IMR-90 (cell line): ENCODE measurements around the gene DOLPP1. TPM values are rescaled to one million over a fixed set of nuclear protein-coding genes. Genes with fewer than 3 reads are reported as not detected.

ENCODE experiments used
- ATAC-seq: fragments of 200-7000 bp; cut with Tn5 transposase; 2 replicates; pipeline ENCODE4 v1.9.1; 2020; ENCODE audit warnings: low read depth, mild to moderate bottlenecking, moderate library complexity
- BruUV-seq: library from RNA; stranded (reverse); fragments of 400-500 nt; replicated peaks from 2 replicates; lab custom pipeline; 2021; lab: Mats Ljungman, UMichigan
- CTCF ChIA-PET: fragments of 300-600 bp; formaldehyde crosslinking; extraction: SDS; loops from one replicate; lab custom pipeline; 2021; ENCODE audit warnings: antibody characterized with exemption; lab: Yijun Ruan, JAX
- POLR2A ChIA-PET: fragments of 300-600 bp; sonication (Branson Sonifier 250); formaldehyde crosslinking; loops from one replicate; lab custom pipeline; 2022; ENCODE audit warnings: antibody characterized with exemption; ENCODE audit not compliant: unreplicated experiment; lab: Charles Lee
- DNase-seq: peaks from one replicate; pipeline ENCODE4 v3.0.0; 2013
- H2AFZ ChIP-seq: replicated peaks from 2 replicates; pipeline ENCODE3; 2013; ENCODE audit warnings: low read length, mild to moderate bottlenecking; ENCODE audit not compliant: poor library complexity
- H2AK5ac ChIP-seq: 2 replicates; pipeline ENCODE4 v1.6.1; 2013; ENCODE audit warnings: low read depth, low read length, inconsistent platforms
- H2AK9ac ChIP-seq: replicated peaks from 2 replicates; pipeline ENCODE3; 2013; ENCODE audit warnings: mild to moderate bottlenecking, low read depth, low read length, moderate library complexity; ENCODE audit not compliant: poor library complexity
- H2BK120ac ChIP-seq: 2 replicates; pipeline ENCODE4 v1.6.1; 2013; ENCODE audit warnings: low read depth, low read length, inconsistent platforms
- H2BK15ac ChIP-seq: 3 replicates; pipeline ENCODE4 v1.6.1; 2013; ENCODE audit warnings: low read depth, low read length, inconsistent platforms
- H2BK20ac ChIP-seq: 2 replicates; pipeline ENCODE4 v1.6.1; 2013; ENCODE audit warnings: low read depth, mild to moderate bottlenecking, inconsistent platforms, low read length, moderate library complexity
- H2BK5ac ChIP-seq: 2 replicates; pipeline ENCODE4 v1.6.1; 2013; ENCODE audit warnings: mild to moderate bottlenecking, low read depth, low read length, inconsistent platforms; ENCODE audit not compliant: poor library complexity, severe bottlenecking
- H3K14ac ChIP-seq: replicated peaks from 2 replicates; pipeline ENCODE4 v1.6.1; 2013; ENCODE audit warnings: low read depth, low read length, inconsistent platforms
- H3K18ac ChIP-seq: 2 replicates; pipeline ENCODE4 v1.6.1; 2013; ENCODE audit warnings: low read depth, low read length, control low read depth
- H3K23ac ChIP-seq: 2 replicates; pipeline ENCODE4 v1.6.1; 2013; ENCODE audit warnings: low read depth, low read length, inconsistent platforms
- H3K27ac ChIP-seq: 2 replicates; pipeline ENCODE4 v1.5.1; 2013; ENCODE audit warnings: mild to moderate bottlenecking, control low read depth, low read length; ENCODE audit not compliant: insufficient read depth
- H3K27me3 ChIP-seq: 2 replicates; pipeline ENCODE4 v1.6.1; 2013; ENCODE audit warnings: low read length; ENCODE audit not compliant: control insufficient read depth, insufficient read depth
- H3K36me3 ChIP-seq: 2 replicates; pipeline ENCODE4 v1.6.1; 2013; ENCODE audit warnings: low read length, mixed read lengths; ENCODE audit not compliant: control insufficient read depth, insufficient read depth
- H3K4ac ChIP-seq: 2 replicates; pipeline ENCODE4 v1.6.1; 2013; ENCODE audit warnings: low read depth, low read length, inconsistent platforms
- H3K4me1 ChIP-seq: 2 replicates; pipeline ENCODE4 v1.6.1; 2013; ENCODE audit warnings: low read length, mixed read lengths; ENCODE audit not compliant: control insufficient read depth, insufficient read depth
- H3K4me2 ChIP-seq: 2 replicates; pipeline ENCODE4 v1.6.1; 2013; ENCODE audit warnings: low read depth, mild to moderate bottlenecking, control low read depth, low read length, moderate library complexity
- H3K4me3 ChIP-seq: 2 replicates; pipeline ENCODE4 v1.5.1; 2013; ENCODE audit warnings: low read depth, mild to moderate bottlenecking, control low read depth, low read length, moderate library complexity; ENCODE audit not compliant: insufficient read depth
- H3K56ac ChIP-seq: 2 replicates; pipeline ENCODE4 v1.6.1; 2013; ENCODE audit warnings: low read length, inconsistent platforms; ENCODE audit not compliant: insufficient read depth; ENCODE audit errors: extremely low read depth
- H3K79me1 ChIP-seq, 2 experiments: 2 replicates each; pipeline ENCODE4 v1.6.1; 2013; ENCODE audit warnings: low read length in 2 of 2, inconsistent platforms in 1 of 2, low read depth in 1 of 2
- H3K9ac ChIP-seq: 2 replicates; pipeline ENCODE4 v1.6.1; 2013; ENCODE audit warnings: low read depth, low read length, control low read depth
- H3K9me1 ChIP-seq: 2 replicates; pipeline ENCODE4 v1.6.1; 2013; ENCODE audit warnings: low read length, inconsistent platforms; ENCODE audit not compliant: insufficient read depth
- H3K9me3 ChIP-seq: 2 replicates; pipeline ENCODE4 v1.6.1; 2013; ENCODE audit warnings: low read length; ENCODE audit not compliant: control insufficient read depth, insufficient read depth
- H4K20me1 ChIP-seq: 2 replicates; pipeline ENCODE4 v1.6.1; 2013; ENCODE audit warnings: low read length, inconsistent platforms; ENCODE audit not compliant: insufficient read depth
- H4K5ac ChIP-seq: 2 replicates; pipeline ENCODE4 v1.6.1; 2013; ENCODE audit warnings: mild to moderate bottlenecking, low read depth, low read length, control low read depth
- H4K8ac ChIP-seq, 2 experiments: 2 replicates each; pipeline ENCODE4 v1.6.1; 2013; ENCODE audit warnings: low read depth in 2 of 2, low read length in 2 of 2, control low read depth in 1 of 2, inconsistent platforms in 1 of 2
- H4K91ac ChIP-seq: 2 replicates; pipeline ENCODE4 v1.6.1; 2013; ENCODE audit warnings: low read depth, low read length, inconsistent platforms; ENCODE audit not compliant: insufficient read depth
- MAZ ChIP-seq: IDR thresholded peaks from 2 replicates; pipeline ENCODE4 v1.6.1; 2012; ENCODE audit warnings: low read depth, mild to moderate bottlenecking, low read length, improper control_type of control experiment, moderate library complexity, borderline replicate concordance
- POLR2A ChIP-seq: IDR thresholded peaks from 2 replicates; pipeline ENCODE4 v1.6.1; 2012; ENCODE audit warnings: mild to moderate bottlenecking, low read depth, low read length
- WGBS, 2 experiments: methylation state at CpG; one replicate each; pipeline versions ENCODE4 v1.1.5 to v1.1.7; 2013; ENCODE audit warnings: missing lambda C conversion rate in 2 of 2; ENCODE audit not compliant: insufficient read length in 1 of 2; ENCODE audit errors: extremely low coverage in 2 of 2; 5-methylcytosine and 5-hydroxymethylcytosine counted together
- dilution Hi-C: fragments of 300-500 bp; cut with HindIII; formaldehyde crosslinking; loops from one replicate; pipeline ENCODE4 v1.14.3; 2018; ENCODE audit warnings: low sequenced_read_pairs; ENCODE audit not compliant: unreplicated experiment
- in situ Hi-C: fragments of 300-500 bp; cut with MboI; formaldehyde crosslinking; loops from 3 replicates; pipeline ENCODE4 v1.14.3; 2019; ENCODE audit warnings: low sequenced_read_pairs, inconsistent platforms, mixed read lengths
- intact Hi-C: fragments of 100-400 bp; cut with micrococcal nuclease; formaldehyde crosslinking; loops from 2 replicates; pipeline ENCODE4 v1.10.0; 2022
- polyA plus RNA-seq, 3 experiments: library from polyadenylated mRNA; depleted of rRNA; stranded (reverse); fragments of >200 nt; gene quantifications; 2 replicates each; pipeline ENCODE4 v1.2.3, GENCODE V29; 2012; ENCODE audit warnings: low replicate concordance in 1 of 3
- total RNA-seq: library from RNA; depleted of rRNA; stranded (reverse); fragments of >200 nt; gene quantifications from 2 replicates; pipeline ENCODE4 v1.2.3, GENCODE V29; 2012
- TF ChIP-seq, protein P1 (sequence below): fragments of 150-350 bp; IDR thresholded peaks from 2 replicates; pipeline ENCODE4 v1.6.1; 2016; ENCODE audit warnings: low read depth, mild to moderate bottlenecking, low read length, moderate library complexity, borderline replicate concordance

The DOLPP1 gene
- total and polyA plus RNA-seq, 2 of the 4 experiments (the other 2 are of a cell fraction) = 7.0 to 16.5 TPM

GRCh38 chr9:129070696-129071525, 10.0 kb upstream of the DOLPP1 start:
- POLR2A ChIA-PET = no interaction called here
- intact Hi-C loops (no loop called here), dilution Hi-C loops (no loop called here), in situ Hi-C loops (no loop called here)
- BruUV-seq = no TSS peak
- Histone ChIP-seq H2BK20ac (no peak overlapping the region), H4K5ac (no peak overlapping the region), H2BK15ac (no peak overlapping the region), H3K27me3 (no peaks in the 10 kb centered on the region), H3K18ac (no peak overlapping the region), H2AK5ac (no peak overlapping the region), H4K20me1 (no peaks in the 10 kb centered on the region), H3K23ac (no peak overlapping the region), H3K4me2 (no peak overlapping the region), H3K14ac (no peak overlapping the region), H2BK5ac (no peak overlapping the region), H3K9ac (no peak overlapping the region), H3K9me3 (no peaks in the 10 kb centered on the region), H4K8ac (no peak overlapping the region), H2AK9ac (no peak overlapping the region), H3K79me1 (no peaks in the 10 kb centered on the region), H3K56ac (no peak overlapping the region), H3K9me1 (0 out of 2 replicates have a peak, but pooled peaks cover 6% of the 10 kb centered on the region), H3K36me3 (peaks cover 17% of the 10 kb centered on the region), H3K4me3 (no peak overlapping the region), H3K27ac (no peak overlapping the region), H3K4ac (no peak overlapping the region), H2BK120ac (no peak overlapping the region), H3K4me1 (no peaks in the 10 kb centered on the region), H4K91ac (no peak overlapping the region), H2AFZ (no peak overlapping the region)
- DNase-seq (no peak), ATAC-seq (no peak)
- no peak for TF ChIP-seq POLR2A
- TF ChIP-seq, protein P1, sequence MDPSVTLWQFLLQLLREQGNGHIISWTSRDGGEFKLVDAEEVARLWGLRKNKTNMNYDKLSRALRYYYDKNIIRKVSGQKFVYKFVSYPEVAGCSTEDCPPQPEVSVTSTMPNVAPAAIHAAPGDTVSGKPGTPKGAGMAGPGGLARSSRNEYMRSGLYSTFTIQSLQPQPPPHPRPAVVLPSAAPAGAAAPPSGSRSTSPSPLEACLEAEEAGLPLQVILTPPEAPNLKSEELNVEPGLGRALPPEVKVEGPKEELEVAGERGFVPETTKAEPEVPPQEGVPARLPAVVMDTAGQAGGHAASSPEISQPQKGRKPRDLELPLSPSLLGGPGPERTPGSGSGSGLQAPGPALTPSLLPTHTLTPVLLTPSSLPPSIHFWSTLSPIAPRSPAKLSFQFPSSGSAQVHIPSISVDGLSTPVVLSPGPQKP = no peak
- TF ChIP-seq MAZ = no peak
- CTCF ChIA-PET = no interaction called here
- WGBS, 2 experiments = 76% methylated on average over 3 of the region's 21 CpGs; no CpG with 5 or more reads in 1 of the 2 experiments
